Nucleus accumbens (tissue), 56 donors: ENCODE data around the gene ZNF732.
A peak's percentile ranks its signal among the peaks of the same experiment; 100 is the strongest.
"Not testable (repeated sequence)": the region's sequence is repeated elsewhere in the genome, so short reads cannot be mapped to it uniquely, and the experiment has no call there.

Experiments used
- DNase-seq, 56 donors: peaks; one replicate each; lab custom pipeline; 2025; lab: John Stamatoyannopoulos, UW

Gene ZNF732

DNA sequence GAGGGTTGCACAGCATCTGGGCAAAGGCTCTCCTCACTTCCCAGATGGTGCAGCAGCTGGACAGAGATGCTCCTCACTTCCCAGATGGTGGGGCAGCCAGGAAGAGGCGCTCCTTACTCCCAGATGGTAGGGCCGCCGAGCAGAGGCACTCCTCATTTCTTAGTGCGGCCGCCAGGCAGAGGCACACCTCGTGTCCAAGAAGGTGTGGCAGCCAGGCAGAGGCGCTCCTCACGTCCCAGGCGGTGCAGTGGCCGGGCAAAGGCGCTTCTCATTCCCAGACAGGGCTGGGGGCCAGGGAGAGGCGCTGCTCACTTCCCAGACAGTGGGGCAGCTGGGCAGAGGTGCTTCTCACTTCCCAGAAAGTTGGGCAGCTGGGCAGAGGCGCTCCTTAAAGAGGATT lies 48.8 kb downstream of the ZNF732 start:
- DNase-seq = no peak

DNA sequence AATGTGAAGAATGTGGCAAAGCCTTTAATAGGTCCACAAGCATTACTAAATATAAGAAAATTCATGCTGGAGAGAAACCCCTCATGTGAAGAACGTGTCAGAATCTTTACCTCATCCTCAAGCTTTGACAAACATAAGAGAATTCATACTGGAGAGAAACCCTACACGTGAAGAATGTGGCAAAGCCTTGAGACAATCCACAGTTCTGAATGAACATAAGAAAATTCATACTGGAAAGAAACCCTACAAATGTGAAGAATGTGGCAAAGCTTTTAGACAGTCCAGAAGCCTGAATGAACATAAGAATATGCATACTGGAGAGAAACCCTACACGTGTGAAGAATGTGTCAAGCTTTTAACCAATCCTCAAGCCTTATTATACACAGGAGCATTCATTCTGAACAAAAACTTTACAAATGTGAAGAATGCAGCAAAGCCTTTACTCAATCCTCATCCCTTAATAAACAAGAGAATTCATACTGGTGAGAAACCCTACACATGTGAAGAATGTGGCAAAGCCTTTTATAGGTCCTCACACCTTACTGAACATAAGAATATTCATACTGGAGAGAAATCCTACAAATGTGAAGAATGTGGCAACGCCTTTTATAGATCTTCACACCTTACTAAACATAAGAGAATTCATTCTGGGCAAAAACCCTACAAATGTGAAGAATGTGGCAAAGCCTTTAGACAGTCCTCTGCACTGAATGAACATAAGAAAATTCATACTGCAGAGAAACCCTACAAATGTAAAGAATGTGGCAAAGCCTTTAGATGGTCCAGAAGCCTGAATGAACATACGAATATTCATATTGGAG lies 51.1 kb downstream of the ZNF732 start:
- no peak for DNase-seq

DNA sequence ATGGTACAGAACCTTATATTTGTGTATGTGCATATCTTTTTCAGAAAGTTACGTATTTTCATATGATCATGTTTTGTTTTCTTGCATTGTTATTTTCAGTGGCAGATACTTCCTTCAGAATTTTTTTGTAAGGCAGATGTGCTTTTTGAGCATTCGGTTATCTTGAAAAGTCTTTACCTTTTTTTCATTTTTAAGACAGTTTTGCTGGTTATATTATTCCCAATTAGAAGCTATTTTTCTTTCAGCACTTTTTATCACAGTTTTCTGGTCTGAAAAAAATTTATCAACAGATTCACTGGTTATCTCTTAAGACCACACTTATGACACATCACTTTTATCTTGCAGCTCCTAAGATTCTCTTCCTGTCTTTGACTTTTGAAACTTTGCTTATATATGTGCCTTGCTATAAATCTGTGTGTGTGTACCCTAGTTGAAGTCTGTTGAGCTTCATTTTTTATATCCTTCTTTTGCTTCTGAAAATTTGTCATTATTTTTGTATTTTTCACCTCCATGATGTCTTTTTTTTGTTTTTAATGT lies 53.1 kb downstream of the ZNF732 start:
- no peak for DNase-seq

DNA sequence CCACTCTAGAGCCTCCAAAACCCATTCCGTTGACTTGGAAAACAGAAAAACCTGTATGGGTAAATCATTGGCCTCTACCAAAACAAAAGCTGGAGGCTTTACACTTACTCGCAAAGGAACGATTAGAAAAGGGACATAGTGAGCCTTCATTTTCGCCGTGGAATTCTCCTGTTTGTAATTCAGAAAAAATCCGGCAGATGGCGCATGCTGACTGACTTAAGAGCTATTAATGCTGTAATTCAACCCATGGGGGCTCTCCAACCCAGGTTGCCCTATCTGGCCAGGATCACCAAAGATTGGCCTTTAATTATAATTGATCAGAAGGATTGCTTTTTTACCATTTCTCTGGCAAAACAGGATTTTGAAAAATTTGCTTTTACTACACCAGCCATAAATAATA lies 60.8 kb downstream of the ZNF732 start:
- peak in 23 of 56 donors; percentile 0 to 47 (median 6) for DNase-seq

DNA sequence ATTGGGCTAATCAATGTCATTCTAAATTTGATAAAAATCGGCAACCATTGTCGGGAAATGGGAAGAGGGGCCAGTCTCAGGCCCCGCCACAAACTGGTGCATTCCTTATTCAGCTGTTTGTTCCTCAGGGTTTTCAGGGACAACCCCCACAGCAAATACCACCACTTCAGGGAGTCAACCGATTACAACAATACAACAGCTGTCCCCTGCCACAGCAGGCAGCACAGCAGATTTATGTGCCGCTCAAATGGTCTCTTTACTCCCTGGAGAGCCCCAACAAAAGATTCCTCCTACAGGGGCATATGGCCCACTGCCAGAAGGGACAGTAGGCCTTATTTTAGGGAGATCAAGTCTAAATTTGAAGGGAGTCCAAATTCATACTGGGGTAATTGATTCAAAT lies 61.8 kb downstream of the ZNF732 start:
- no peak for DNase-seq

DNA sequence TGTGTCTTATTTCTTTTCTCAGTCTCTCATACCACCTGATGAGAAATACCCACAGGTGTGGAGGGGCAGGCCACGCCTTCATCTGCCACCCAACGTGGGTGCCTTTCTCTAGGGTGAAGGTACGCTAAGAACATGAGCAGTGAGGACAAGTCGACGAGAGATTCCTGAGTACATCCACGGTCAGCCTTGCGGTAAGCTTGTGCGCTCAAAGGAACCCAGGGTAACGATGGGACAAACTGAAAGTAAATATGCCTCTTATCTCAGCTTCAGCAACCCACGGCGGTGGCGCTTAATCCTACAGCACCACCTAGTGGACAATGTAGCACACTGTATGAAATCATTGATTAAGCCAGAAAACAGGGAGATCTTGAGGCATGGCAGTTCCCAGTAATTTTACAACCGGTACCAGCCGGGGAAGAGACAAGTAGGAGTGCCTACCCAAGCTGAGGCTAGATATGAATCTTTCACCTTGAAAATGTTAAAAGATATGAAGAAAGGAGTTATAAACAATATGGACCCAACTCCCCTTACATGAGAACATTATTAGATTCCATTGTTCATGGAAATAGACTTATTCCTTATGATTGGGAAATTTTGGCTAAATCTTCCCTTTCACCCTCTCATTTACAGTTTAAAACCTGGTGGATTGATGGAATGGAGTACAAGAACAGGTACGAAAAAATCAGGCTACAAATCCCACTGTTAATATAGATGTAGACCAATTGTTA lies 63.0 kb downstream of the ZNF732 start:
- peak in 44 of 56 donors; percentile 2 to 72 (median 32) for DNase-seq

DNA sequence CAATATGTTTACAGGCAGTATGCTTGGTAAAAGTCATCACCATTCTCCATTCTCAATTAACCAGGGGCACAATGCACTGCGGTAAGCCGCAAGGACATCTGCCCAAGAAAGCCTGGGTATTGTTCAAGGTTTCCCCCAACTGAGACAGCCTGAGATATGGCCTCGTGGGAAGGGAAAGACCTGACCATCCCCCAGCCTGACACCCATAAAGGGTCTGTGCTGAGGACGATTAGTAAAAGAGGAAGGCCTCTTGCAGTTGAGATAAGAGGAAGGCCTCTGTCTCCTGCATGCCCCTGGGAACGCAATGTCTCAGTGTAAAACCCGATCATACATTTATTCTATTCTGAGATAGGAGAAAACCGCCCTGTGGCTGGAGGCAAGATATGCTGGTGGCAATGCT lies 63.9 kb downstream of the ZNF732 start:
- not testable (repeated sequence) for DNase-seq

DNA sequence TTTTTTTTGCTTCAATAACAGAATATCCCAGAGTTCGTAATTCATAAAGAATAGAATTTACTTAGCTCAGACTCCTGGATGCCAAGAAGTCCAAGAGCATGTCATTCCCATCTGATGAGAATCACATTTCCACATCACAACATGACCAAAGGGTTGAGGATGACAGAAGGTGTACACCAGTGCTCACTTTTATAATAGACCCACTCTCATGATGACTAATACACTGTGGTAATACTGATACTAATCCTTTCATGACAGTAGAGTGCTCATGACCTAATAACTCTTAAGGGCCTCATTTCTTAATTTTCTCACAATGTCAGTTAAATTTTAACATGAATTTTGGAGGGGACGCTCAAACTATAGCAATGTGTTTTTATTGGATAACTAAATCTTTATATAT lies 69.2 kb downstream of the ZNF732 start:
- no peak for DNase-seq

DNA sequence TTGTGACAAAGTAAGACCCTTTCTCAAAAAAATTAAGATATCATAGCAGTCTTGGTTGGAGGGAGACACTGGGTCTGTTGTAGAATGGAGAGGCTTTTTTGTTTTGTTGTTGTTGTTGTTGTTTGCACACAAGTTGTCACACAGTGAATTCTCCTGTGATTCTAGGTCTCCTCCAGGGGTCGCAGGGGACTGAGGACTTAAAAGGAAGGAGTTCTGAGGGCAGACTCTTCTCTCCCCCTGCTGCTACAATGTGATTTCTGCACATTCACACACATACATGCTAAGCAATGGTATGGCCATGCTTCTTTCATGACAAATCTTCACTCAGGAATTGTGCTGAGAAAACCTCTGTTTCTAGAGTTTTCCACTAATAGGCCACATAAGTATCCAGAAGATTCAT lies 71.1 kb downstream of the ZNF732 start:
- no peak for DNase-seq

DNA sequence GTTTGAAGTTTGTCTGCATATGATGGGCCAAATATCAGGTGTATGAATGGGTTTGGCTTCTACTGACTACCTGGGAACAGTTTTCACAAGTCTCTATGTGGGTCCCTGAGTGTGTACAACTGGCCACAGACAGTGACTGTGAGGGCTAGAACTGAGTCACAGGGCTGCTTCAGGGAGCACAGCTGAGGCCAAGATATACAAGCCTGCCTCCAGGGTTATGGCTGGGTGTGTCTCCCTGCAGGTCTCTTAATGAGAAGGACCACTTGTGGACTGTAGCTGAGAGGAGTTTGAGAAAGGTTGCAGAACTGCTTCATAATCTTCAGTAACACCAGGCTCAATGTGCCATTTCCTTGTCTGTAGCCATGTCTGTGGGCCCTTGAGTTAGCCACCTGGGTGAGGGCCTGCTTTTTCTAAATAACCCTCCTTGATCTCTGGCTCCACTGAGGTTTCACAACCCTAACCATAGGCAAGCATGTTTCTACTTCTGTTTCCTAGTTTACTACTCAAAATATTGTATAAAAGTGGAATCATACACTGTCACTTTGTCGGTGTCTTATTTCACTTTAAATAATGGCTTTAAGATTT lies 81.3 kb downstream of the ZNF732 start:
- DNase-seq = no peak
